Measurements from ENCODE around the gene TPCN1.

Gene TPCN1

DNA sequence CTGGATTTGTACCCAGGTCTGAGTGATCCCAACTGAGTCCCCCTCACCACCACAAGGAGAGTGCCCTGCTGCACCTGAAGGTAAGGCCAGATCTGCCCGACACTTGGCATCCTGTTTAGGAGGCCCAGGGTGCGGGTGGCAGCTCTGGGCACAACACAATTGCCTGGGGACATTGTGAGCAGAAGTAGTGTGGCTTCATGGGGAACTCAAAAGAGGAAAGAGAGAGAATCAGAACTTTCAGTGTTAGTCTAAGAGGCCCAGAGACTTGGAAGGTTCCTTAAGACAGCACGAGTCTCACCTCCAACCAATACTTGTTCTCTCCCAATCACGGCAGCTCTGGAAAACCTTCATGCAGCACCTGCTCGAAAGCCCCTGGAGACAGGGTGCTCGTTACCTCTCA is 120.3 kb downstream of the TPCN1 start:
- DNase-seq (ENCODE audit: low read depth) = no peak

DNA sequence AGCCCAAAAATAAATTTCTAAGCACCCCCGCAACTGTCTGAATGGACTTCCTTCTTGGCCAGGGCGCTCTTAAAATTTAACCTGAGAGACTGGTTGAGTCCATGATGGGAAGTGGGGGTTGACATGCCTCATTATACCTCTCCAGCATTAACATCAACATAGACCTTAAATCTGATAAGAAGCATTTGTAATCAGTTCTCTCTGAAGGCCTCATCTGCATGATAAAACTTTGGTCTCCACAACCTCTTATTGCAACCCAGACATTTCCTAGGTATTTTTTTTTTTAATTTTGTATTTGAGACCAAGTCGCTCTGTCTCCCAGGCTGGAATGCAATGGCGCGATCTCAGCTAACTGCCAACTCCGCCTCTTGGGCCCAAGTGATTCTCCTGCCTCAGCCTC is 124.1 kb downstream of the TPCN1 start:
- no peak for DNase-seq (ENCODE audit: low read depth)

DNA sequence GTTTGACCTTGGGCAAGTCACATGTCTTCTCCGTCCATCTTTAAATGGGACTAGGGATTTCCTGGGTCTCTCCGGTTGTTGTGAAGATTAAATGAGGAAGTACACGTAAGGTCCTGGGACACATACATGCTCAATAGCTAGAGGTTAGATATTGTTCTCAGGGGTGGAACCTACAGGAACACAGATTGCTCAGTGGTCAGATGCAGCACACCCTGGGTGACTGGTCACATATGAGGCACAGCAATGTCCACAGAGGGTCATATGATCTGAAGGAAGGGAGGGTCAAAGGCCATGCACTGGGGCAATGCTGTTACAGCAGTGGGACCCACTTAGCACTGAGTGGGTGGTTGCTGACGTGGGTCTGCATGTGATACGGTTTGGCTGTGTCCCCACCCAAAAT is 125.1 kb downstream of the TPCN1 start:
- no peak for DNase-seq (ENCODE audit: low read depth)

DNA sequence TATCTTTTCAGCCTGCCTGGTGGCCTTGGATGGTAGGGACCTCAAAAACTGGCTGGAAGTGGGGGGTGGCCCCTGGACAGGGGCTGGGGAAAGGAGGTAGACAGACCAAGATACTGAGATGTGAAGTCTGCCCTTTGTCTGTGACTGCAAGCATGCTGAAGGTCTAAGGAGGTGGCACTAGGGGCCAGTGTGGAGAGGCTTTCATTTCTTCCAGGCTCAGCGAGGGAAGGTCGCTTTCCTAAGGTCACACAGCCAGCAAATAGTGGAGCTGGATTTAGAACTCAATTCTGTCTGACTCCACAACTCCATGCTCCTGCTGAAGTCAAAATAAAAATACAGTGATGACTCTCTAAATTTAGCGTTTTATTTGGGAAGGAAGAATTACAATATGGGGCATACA is 125.8 kb downstream of the TPCN1 start:
- no peak for DNase-seq (ENCODE audit: low read depth)

- DNase-seq (ENCODE audit: low read depth) = no peak
Observed at GRCh38 chr12:113347892-113348291, 126.6 kb downstream of the TPCN1 start.
